Astrocyte (in vitro differentiated cells and primary cell): Measurements from ENCODE around the gene CRLF2.

Source experiments
- EZH2 ChIP-seq: IDR thresholded peaks from 2 replicates; pipeline ENCODE4 v1.6.1; 2012; ENCODE audit warnings: mild to moderate bottlenecking, low read length, inconsistent platforms; ENCODE audit not compliant: insufficient read depth
- TF ChIP-seq, protein P1 (sequence below): IDR thresholded peaks from 2 replicates; pipeline ENCODE4 v1.5.1; 2011; ENCODE audit warnings: low read depth, mild to moderate bottlenecking, inconsistent platforms, low read length, moderate library complexity; ENCODE audit not compliant: insufficient read depth

DNA sequence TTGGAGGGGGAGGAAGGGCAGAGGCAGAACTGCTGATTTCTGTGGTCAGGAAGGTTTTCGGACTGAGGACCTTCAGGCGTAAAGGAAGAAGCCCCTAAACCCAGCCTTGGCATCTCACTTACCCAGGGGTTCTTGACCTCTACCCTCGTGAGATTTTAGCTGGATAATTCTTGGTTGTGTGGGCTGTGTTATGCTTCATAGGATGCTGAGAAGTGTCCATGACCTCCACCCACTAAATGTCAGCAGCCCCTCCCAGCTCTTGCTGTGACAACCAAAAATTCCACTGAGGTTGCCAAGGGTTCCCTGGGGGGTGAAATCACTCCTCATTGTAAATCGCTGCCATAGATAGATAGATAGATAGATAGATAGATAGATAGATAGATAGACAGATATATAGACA, 5.8 kb upstream of the CRLF2 start:
- TF ChIP-seq, protein P1, sequence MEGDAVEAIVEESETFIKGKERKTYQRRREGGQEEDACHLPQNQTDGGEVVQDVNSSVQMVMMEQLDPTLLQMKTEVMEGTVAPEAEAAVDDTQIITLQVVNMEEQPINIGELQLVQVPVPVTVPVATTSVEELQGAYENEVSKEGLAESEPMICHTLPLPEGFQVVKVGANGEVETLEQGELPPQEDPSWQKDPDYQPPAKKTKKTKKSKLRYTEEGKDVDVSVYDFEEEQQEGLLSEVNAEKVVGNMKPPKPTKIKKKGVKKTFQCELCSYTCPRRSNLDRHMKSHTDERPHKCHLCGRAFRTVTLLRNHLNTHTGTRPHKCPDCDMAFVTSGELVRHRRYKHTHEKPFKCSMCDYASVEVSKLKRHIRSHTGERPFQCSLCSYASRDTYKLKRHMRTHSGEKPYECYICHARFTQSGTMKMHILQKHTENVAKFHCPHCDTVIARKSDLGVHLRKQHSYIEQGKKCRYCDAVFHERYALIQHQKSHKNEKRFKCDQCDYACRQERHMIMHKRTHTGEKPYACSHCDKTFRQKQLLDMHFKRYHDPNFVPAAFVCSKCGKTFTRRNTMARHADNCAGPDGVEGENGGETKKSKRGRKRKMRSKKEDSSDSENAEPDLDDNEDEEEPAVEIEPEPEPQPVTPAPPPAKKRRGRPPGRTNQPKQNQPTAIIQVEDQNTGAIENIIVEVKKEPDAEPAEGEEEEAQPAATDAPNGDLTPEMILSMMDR: no peak
- TF ChIP-seq EZH2: no peak
